K562 (cell line): Measurements from ENCODE around the gene ZNF165. TPM values are rescaled to one million over a fixed set of nuclear protein-coding genes. Genes with fewer than 3 reads are reported as not detected.
"Not testable (repeated sequence)": the region's sequence is repeated elsewhere in the genome, so short reads cannot be mapped to it uniquely, and the experiment has no call there.

Source experiments
- ATAC-seq: fragments of 200-7000 bp; cut with Tn5 transposase; 3 replicates; pipeline ENCODE4 v1.9.1; 2020; ENCODE audit warnings: moderate library complexity
- BruUV-seq: library from RNA; stranded (reverse); fragments of 400-500 nt; replicated peaks from 2 replicates; lab custom pipeline; 2021; lab: Mats Ljungman, UMichigan
- CTCF ChIA-PET: fragments of 300-600 bp; formaldehyde crosslinking; extraction: SDS; loops from one replicate; lab custom pipeline; 2021; ENCODE audit warnings: low intra/inter-chr PET ratio; lab: Yijun Ruan, JAX
- POLR2A ChIA-PET: fragments of 300-600, 350-650 bp; sonication (Branson Sonifier 250); formaldehyde crosslinking; extraction: SDS; loops from one replicate; lab custom pipeline; 2021; ENCODE audit warnings: antibody characterized with exemption, inconsistent platforms; lab: Yijun Ruan, JAX
- DNase-seq, 4 experiments: peaks; one replicate each; pipeline versions ENCODE4 v3.0.0 to v3.0.0-alpha.2; 2011 to 2018; ENCODE audit warnings: low spot score in 3 of 4, mixed read lengths in 3 of 4; ENCODE audit errors: extremely low read depth in 1 of 4
- FAIRE-seq: peaks from 2 replicates; lab custom pipeline; 2011; peaks lifted over from hg19 to GRCh38; lab: Jason Lieb, UNC
- H2AFZ ChIP-seq: 2 replicates; pipeline ENCODE4 v1.6.0; 2011; ENCODE audit warnings: low read depth, low read length, control low read depth, inconsistent platforms
- H3K27ac ChIP-seq: fragments of 200-600 bp; 3 replicates; pipeline ENCODE4 v1.8.0; 2011; ENCODE audit warnings: low read depth, mild to moderate bottlenecking, control low read depth, inconsistent platforms, low read length, moderate library complexity, mixed read lengths; ENCODE audit errors: extremely low read depth
- H3K27me3 ChIP-seq, 2 experiments: fragments of 300-600 bp in 1 of 2; 2 replicates in 1 of 2; 3 replicates in 1 of 2; pipeline versions ENCODE4 v1.6.0 to v1.8.0; 2011; ENCODE audit warnings: inconsistent platforms in 2 of 2, low read length in 2 of 2, mild to moderate bottlenecking in 1 of 2, mixed read lengths in 1 of 2, moderate library complexity in 1 of 2; ENCODE audit not compliant: control insufficient read depth in 2 of 2, insufficient read depth in 2 of 2
- H3K36me3 ChIP-seq: fragments of 300-600 bp; 3 replicates; pipeline ENCODE4 v1.8.0; 2011; ENCODE audit warnings: mild to moderate bottlenecking, low read length, inconsistent platforms; ENCODE audit not compliant: control insufficient read depth, insufficient read depth
- H3K4me1 ChIP-seq, 2 experiments: fragments of 200-600 bp in 1 of 2; replicated peaks in 1 of 2; 2 replicates in 1 of 2; 3 replicates in 1 of 2; pipeline versions ENCODE4 v1.5.1 to v1.8.0; 2011; ENCODE audit warnings: inconsistent platforms in 2 of 2, low read length in 2 of 2, mild to moderate bottlenecking in 1 of 2, mixed read lengths in 1 of 2, moderate library complexity in 1 of 2; ENCODE audit not compliant: control insufficient read depth in 2 of 2, insufficient read depth in 2 of 2
- H3K4me2 ChIP-seq: 2 replicates; pipeline ENCODE4 v1.6.1; 2011; ENCODE audit warnings: low read length, control low read depth, inconsistent platforms, mixed read lengths; ENCODE audit not compliant: insufficient read depth
- H3K4me3 ChIP-seq: fragments of 200-600 bp; sonication (generic), shearing (Covaris generic); 2 replicates; pipeline ENCODE4 v1.5.1; 2016; ENCODE audit warnings: control low read depth, inconsistent platforms
- H3K79me2 ChIP-seq: fragments of 200-600 bp; 3 replicates; pipeline ENCODE4 v1.8.0; 2011; ENCODE audit warnings: low read length, inconsistent platforms; ENCODE audit not compliant: control insufficient read depth, insufficient read depth
- H3K9ac ChIP-seq, 2 experiments: 2 replicates each; pipeline versions ENCODE4 v1.6.0 to v1.6.1; 2011; ENCODE audit warnings: low read depth in 2 of 2, low read length in 2 of 2, control low read depth in 1 of 2, inconsistent platforms in 1 of 2, mild to moderate bottlenecking in 1 of 2, mixed read lengths in 1 of 2; ENCODE audit not compliant: insufficient read depth in 1 of 2
- H3K9me1 ChIP-seq: one replicate; pipeline ENCODE4 v1.6.0; 2011; ENCODE audit warnings: inconsistent platforms, mild to moderate bottlenecking, low read length, moderate library complexity; ENCODE audit not compliant: control insufficient read depth, insufficient read depth
- H3K9me3 ChIP-seq: replicated peaks from 2 replicates; pipeline ENCODE4 v1.5.1; 2011; ENCODE audit warnings: low read depth, low read length, inconsistent platforms; ENCODE audit not compliant: control insufficient read depth, insufficient read depth
- H4K20me1 ChIP-seq: replicated peaks from 2 replicates; pipeline ENCODE4 v1.6.1; 2011; ENCODE audit warnings: low read length, inconsistent platforms, mixed read lengths; ENCODE audit not compliant: control insufficient read depth, insufficient read depth
- BCOR ChIP-seq: fragments of 450-650 bp; IDR thresholded peaks from 2 replicates; pipeline ENCODE4 v1.6.1; 2016
- KDM1A ChIP-seq, 2 experiments: fragments of 450-650 bp; IDR thresholded peaks; 2 replicates each; pipeline ENCODE4 v1.6.1; 2016; ENCODE audit warnings: mild to moderate bottlenecking in 2 of 2
- RBM25 ChIP-seq: fragments of 200-400 bp; formaldehyde crosslinking; IDR thresholded peaks from 2 replicates; pipeline ENCODE4 v1.6.1; 2018; ENCODE audit warnings: low read length, low read depth, moderate library complexity; ENCODE audit not compliant: severe bottlenecking
- ZNF146 ChIP-seq: IDR thresholded peaks from one replicate; pipeline ENCODE4 v1.6.1; 2018; ENCODE audit warnings: missing compliant biosample characterization; ENCODE audit not compliant: unreplicated experiment
- in situ Hi-C: fragments of 300-500 bp; cut with MboI; formaldehyde crosslinking; loops from 4 replicates; pipeline ENCODE4 v1.15.0; 2018; ENCODE audit warnings: inconsistent platforms, mixed read lengths
- intact Hi-C: fragments of 100-400 bp; cut with micrococcal nuclease; formaldehyde crosslinking; loops from 2 replicates; pipeline ENCODE4 v1.14.2; 2022
- polyA plus RNA-seq, 8 experiments: library from polyadenylated mRNA; depleted of rRNA in 4 of 8; stranded (reverse) in 5 of 8; unstranded in 3 of 8; fragments of >200 nt; fragmentation: Nextera tagmentation in 2 of 8; fragmentation: Illumina TruSeq in 1 of 8; extraction: Ambion mirVana in 2 of 8; extraction: Trizol in 1 of 8; gene quantifications; 2 replicates each; pipeline versions ENCODE4 v1.2.1 to v1.2.3, GENCODE V29; 2011 to 2014; ENCODE audit warnings: inconsistent platforms in 1 of 8, missing spikeins in 1 of 8
- total RNA-seq, 7 experiments: library from RNA; depleted of rRNA in 6 of 7; stranded (reverse); fragments of >200 nt in 6 of 7; fragmentation: Illumina TruSeq in 2 of 7; extraction: Trizol in 2 of 7; gene quantifications; 2 replicates each; pipeline versions ENCODE4 v1.2.1 to v1.2.3, GENCODE V29; 2011 to 2021; ENCODE audit warnings: low replicate concordance in 1 of 7

ZNF165 gene
- total and polyA plus RNA-seq, 9 of the 15 experiments (the other 6 are each of a cell fraction or from before 2014, with no cell fraction given) = 0.82 to 3.6 (median 1.2) TPM

- in situ Hi-C loops, H3K9ac ChIP-seq, FAIRE-seq, H3K4me2 ChIP-seq, CTCF ChIA-PET, ATAC-seq, H3K79me2 ChIP-seq, H3K4me1 ChIP-seq, H3K4me3 ChIP-seq, BruUV-seq, H3K27ac ChIP-seq, H2AFZ ChIP-seq, H3K27me3 ChIP-seq, H3K36me3 ChIP-seq, H3K9me1 ChIP-seq, H3K9me3 ChIP-seq, DNase-seq, H4K20me1 ChIP-seq: not testable (repeated sequence)
- POLR2A ChIA-PET = interaction anchor here (0.7 to 1.0 kb wide), 2 partner anchors 14 to 296 kb away, joined by 3 read pairs; no protein-coding TSS in a partner anchor
- intact Hi-C loops = loop anchor here (5.0 kb wide), 1 partner anchor 195 kb away; no protein-coding TSS in a partner anchor
- TF ChIP-seq BCOR (peak; percentile 79), RBM25 (peak; percentile 39), ZNF146 (CRISPR knock-in tag) (peak; percentile 98), KDM1A (IDR thresholded peaks at IDR 0.05) (peak; percentile 30 to 69; a peak in 2 of 4 replicates)
Measured at GRCh38 chr6:28102699-28103098, 22.3 kb downstream of the ZNF165 start.
